Transverse colon (tissue), 3 donors: ENCODE measurements around the gene ISG20L2.

ENCODE experiments used
- EP300 ChIP-seq: sonication (generic); formaldehyde crosslinking; IDR thresholded peaks from one replicate; pipeline ENCODE4 v1.6.1; 2017; ENCODE audit warnings: antibody characterized with exemption, low read depth
- POLR2A ChIP-seq: fragments of 450-650 bp; IDR thresholded peaks from one replicate; pipeline ENCODE4 v1.6.1; 2016; ENCODE audit warnings: antibody characterized with exemption, mild to moderate bottlenecking, moderate library complexity
- TF ChIP-seq, protein P1 (sequence below), 5 experiments: fragments of 200-600 bp in 3 of 5; fragments of 450-650 bp in 2 of 5; sonication (generic) in 3 of 5; IDR thresholded peaks; 1 replicate in 2 of 5; 2 replicates in 3 of 5; pipeline ENCODE4 v1.5.1; 2016 to 2017; ENCODE audit warnings: antibody characterized with exemption in 5 of 5, inconsistent platforms in 3 of 5, mild to moderate bottlenecking in 2 of 5, moderate library complexity in 1 of 5

DNA sequence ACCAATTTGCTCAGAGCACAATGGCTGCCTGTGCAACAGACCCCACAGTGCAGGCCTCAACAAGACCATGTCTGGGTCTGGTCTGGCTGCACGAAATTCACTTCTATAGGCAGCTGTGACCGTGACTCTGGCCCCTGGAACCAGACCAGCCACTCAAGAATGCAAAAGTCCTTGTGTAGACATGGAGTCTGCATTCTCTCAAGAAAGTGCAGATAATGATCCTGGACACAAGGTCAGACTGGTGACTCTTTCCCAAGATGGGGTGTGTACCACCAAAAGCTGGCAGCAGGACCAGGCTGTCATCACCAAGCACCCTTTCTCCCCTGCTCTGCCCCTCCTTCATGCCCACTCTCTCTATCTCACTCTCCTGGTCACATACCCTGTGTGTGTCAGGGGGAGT is 7.4 kb downstream of the ISG20L2 start:
- TF ChIP-seq, protein P1, sequence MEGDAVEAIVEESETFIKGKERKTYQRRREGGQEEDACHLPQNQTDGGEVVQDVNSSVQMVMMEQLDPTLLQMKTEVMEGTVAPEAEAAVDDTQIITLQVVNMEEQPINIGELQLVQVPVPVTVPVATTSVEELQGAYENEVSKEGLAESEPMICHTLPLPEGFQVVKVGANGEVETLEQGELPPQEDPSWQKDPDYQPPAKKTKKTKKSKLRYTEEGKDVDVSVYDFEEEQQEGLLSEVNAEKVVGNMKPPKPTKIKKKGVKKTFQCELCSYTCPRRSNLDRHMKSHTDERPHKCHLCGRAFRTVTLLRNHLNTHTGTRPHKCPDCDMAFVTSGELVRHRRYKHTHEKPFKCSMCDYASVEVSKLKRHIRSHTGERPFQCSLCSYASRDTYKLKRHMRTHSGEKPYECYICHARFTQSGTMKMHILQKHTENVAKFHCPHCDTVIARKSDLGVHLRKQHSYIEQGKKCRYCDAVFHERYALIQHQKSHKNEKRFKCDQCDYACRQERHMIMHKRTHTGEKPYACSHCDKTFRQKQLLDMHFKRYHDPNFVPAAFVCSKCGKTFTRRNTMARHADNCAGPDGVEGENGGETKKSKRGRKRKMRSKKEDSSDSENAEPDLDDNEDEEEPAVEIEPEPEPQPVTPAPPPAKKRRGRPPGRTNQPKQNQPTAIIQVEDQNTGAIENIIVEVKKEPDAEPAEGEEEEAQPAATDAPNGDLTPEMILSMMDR (IDR thresholded peaks at IDR 0.05) = no peak
- TF ChIP-seq POLR2A (no peak), EP300 (no peak)
